Dermis lymphatic vessel endothelial cell (primary cell): ENCODE data around the gene TMEM139. TPM values are rescaled to one million over a fixed set of nuclear protein-coding genes. Genes with fewer than 3 reads are reported as not detected.

Experiments
- total RNA-seq: library from RNA; depleted of rRNA; stranded (reverse); fragments of >200 nt; gene quantifications from 2 replicates; pipeline ENCODE4 v1.2.1, GENCODE V29; 2014

The TMEM139 gene
- not detected in 2 replicates for total RNA-seq

DNA sequence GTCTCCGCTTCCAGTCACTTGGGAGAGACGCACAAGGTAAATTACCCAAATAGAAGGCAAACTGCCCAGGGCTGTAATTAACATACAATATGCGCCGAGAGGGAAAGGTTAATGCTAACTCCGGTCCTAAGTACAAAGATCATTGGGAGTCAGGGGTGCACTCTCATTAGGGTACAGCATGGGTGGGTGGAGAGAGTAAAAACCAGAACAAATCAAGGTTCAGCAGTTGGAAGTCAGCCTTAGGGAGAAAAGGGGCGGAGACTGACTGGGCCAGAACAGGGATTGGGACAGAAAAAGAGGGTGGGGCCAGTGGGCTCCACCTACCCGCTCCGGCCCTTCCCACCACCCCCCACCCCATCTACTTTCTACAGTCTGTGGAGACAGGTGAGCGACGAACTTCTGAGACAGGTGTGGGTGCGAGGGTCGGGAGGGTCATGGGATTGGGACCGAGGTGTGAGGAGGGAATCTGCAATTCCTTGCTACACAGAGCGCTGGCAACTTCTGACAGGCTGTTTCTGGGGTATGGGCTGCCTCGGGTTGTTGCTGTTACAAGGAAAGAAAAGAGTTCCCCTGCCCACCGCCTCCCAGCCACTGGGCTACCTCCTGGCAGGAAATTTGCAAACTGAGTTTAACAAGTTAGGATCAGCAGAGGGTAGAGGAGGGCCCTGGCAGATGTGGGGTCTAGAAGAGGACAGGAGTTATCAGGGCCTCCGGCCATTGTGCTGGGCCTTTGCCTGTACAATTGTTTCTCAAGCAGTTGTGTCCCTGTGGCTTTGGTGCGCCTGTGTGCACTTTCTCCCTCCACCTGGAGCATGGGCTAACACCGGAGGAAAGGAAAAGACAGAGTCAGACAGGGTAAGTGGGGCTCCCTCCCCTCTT lies at the start of gene TMEM139:
TMEM139 (plus strand) TSS at position 368 of the 879 bp plus-strand sequence. CDS start 1,000 bp downstream, outside the sequence.

DNA sequence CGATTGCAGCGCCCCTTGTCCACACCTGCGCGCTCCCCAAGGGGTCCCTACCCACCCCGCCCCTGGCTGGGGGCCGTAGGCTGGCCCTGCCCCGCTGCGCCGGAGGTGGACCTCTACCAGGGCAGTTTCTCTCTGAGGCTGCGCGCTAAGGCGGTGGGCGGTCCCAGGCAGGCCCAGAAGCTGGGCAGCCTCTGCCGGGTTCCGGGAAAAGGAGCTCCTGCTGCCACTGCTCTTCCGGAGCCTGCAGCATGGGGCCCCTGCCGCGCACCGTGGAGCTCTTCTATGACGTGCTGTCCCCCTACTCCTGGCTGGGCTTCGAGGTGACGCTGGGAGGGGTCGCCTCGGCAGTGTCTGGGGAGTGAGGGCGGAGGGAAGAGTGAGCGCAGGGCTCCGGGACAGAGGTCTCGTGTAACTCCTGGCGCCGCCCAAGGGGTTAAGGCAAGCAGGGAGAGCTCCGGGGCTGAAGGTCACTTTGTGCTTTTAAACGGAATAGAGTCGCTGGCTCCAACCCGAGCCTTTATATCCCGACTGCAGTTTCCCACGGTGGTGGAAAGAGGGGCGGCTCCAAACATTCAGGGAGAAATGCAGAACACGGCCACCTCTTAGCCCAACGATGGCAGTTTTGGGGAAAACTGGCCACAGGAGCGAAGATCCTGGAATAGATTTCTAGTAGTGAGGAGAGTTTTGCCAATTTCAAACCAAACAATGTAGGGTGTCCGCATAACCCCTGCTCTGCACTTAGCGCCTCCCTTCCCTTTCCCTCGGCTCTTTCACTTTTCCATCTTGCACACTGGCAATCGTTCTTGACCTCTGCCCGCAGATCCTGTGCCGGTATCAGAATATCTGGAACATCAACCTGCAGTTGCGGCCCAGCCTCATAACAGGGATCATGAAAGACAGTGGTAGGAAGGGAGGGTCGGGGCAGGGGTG lies 21.2 kb upstream of the TMEM139 start, which contains the start of gene GSTK1:
GSTK1 (plus strand) TSS at position 176 of the 930 bp plus-strand sequence; CDS start at position 249, 73 bp downstream.

DNA sequence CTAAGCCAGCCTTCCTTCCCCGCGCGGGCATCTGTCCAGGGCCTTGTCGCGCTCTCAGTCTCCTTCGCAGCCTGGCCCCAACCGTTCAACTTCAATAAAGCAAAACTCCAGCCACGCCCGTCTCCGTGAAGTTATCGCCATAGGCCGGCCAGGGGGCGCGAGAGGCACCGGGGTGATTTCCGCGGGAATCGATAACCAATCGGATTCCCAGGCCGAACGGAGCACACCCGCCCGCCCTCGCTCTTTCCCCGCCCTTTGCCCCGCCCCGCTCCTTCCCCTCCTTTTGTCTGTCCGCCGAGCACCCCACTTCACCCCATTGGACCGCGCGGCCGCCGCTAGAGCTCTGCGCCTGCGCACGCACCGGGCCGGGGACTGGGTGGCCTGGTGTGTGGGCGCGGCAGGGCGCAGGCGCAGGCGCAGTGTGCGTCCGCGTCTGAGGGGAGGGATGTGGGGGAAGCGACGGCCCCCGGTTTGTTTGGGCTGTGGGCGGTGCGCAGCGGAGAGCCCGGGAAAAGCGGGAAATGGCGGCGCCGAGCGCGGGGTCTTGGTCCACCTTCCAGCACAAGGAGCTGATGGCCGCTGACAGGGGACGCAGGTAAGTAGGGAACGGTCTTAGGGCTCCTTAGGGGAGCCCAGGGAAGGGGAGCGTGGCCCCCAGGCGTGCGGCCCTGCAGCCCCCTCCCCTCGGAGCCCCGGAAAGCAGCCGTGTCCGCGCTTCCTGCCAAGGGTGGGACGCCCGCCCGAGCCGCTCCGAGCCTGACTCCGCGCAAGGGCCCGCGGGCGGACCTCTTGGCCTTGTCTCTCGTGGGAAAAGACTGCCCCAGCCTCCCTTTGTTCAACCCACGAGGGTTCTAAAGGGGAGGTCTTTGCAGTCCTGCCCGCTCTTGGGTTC lies 3.4 kb downstream of the TMEM139 start, which contains the start of gene CASP2:
CASP2 (plus strand) TSS at position 417 of the 892 bp plus-strand sequence; CDS start at position 522, 105 bp downstream.

DNA sequence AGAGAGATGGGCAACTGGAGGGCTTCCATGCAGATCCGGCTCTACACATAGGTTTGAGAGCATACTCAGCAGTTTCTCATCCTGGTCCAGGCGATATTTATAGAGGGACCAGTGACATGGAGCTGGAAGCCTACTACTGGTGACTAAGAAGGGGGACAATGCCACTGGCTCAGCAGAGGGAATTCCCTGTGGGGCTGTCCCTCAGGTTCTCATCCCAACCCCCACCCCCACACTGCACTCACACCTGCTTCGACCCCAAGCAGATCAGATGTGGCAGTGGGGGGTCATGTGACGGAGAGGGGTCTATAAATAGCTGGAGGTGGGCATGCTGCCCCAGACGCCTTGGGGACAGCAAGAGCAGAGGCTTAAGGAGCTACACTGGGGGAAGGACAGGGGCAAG lies 31.0 kb downstream of the TMEM139 start, which contains the start of gene CLCN1:
CLCN1 (plus strand) TSS at position 336 of the 400 bp plus-strand sequence. CDS start 102 bp downstream, outside the sequence.

Other genes with a start within 250 kb of the TMEM139 start
- not detected in 2 replicates for gene OR6V1, start 232.6 kb upstream of the TMEM139 start, total RNA-seq
- gene PIP, start 152.9 kb upstream of the TMEM139 start, total RNA-seq = not detected in 2 replicates
- not detected in 2 replicates for gene TAS2R39, start 101.5 kb upstream of the TMEM139 start, total RNA-seq
- not detected in 2 replicates for gene TAS2R40, start 62.9 kb upstream of the TMEM139 start, total RNA-seq
- gene GSTK1, start 21.5 kb upstream of the TMEM139 start, total RNA-seq = 66.9 and 81.5 TPM in 2 replicates
- gene CASP2, start 3.4 kb downstream of the TMEM139 start, total RNA-seq = 13.7 and 17.4 TPM in 2 replicates
- gene CLCN1, start 31.2 kb downstream of the TMEM139 start, total RNA-seq = not detected in 2 replicates
- 0.09 and 0.11 TPM in 2 replicates for gene FAM131B, start 77.8 kb downstream of the TMEM139 start, total RNA-seq
- 10.4 and 11.5 TPM in 2 replicates for gene ZYX, start 96.4 kb downstream of the TMEM139 start, total RNA-seq
- gene EPHA1, start 123.9 kb downstream of the TMEM139 start, total RNA-seq = 0.11 and 0.17 TPM in 2 replicates
- gene TAS2R60, start 158.5 kb downstream of the TMEM139 start, total RNA-seq = not detected in 2 replicates
- not detected in 2 replicates for gene TAS2R41, start 192.9 kb downstream of the TMEM139 start, total RNA-seq